ENCODE data around the gene C5AR2. TPM values are rescaled to one million over a fixed set of nuclear protein-coding genes. Genes with fewer than 3 reads are reported as not detected.
A peak's percentile ranks its signal among the peaks of the same experiment; 100 is the strongest.

Gene C5AR2
- total RNA-seq, 1 donor from 2014 or later, result not detected

DNA sequence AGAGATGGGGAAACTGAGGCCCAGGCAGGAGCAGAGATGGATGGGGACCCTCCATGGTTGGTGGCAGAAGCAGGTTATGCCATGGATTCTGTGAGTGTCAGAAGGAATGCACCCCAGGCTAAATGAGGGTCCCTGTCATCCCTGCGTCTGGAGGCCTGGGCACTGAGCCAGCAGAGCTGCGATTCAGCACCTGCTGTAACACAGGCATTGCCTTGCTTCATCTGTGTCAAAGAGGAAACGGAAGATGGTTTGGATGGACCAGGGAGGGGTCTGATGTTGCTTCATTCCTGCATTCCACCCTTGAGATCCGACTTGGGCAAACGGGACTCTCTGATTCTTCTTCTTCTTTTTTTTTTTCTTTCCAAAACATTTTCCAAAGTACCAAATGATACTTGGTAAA, 21.2 kb upstream of the C5AR2 start:
- H3K27me3 Mint-ChIP-seq (ENCODE audit: low read depth), result peaks cover 4% of the 10 kb centered on the region
- H3K9me3 Mint-ChIP-seq, result no peaks in the 10 kb centered on the region
- H3K36me3 Mint-ChIP-seq, result no peaks in the 10 kb centered on the region
- TF ChIP-seq, protein P1, sequence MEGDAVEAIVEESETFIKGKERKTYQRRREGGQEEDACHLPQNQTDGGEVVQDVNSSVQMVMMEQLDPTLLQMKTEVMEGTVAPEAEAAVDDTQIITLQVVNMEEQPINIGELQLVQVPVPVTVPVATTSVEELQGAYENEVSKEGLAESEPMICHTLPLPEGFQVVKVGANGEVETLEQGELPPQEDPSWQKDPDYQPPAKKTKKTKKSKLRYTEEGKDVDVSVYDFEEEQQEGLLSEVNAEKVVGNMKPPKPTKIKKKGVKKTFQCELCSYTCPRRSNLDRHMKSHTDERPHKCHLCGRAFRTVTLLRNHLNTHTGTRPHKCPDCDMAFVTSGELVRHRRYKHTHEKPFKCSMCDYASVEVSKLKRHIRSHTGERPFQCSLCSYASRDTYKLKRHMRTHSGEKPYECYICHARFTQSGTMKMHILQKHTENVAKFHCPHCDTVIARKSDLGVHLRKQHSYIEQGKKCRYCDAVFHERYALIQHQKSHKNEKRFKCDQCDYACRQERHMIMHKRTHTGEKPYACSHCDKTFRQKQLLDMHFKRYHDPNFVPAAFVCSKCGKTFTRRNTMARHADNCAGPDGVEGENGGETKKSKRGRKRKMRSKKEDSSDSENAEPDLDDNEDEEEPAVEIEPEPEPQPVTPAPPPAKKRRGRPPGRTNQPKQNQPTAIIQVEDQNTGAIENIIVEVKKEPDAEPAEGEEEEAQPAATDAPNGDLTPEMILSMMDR (IDR thresholded peaks at IDR 0.05; ENCODE audit: unreplicated experiment), result no peak
- DNase-seq (ENCODE audit: low spot score in 2 of 2, unreplicated experiment in 2 of 2), result peak; percentile 59 to 71
- H3K27ac Mint-ChIP-seq, result peak overlapping the region; percentile 59
- H3K4me3 Mint-ChIP-seq, result no peak overlapping the region
- peaks cover 10% of the 10 kb centered on the region for H3K4me1 Mint-ChIP-seq

GRCh38 chr19:47312366-47313006, 19.5 kb upstream of the C5AR2 start:
- Mint-ChIP-seq H3K27ac (no peak overlapping the region), H3K27me3 (ENCODE audit: low read depth) (peaks cover 2% of the 10 kb centered on the region), H3K36me3 (no peaks in the 10 kb centered on the region), H3K9me3 (no peaks in the 10 kb centered on the region), H3K4me3 (no peak overlapping the region), H3K4me1 (peaks cover 8% of the 10 kb centered on the region)
- no peak for DNase-seq (ENCODE audit: low spot score in 2 of 2, unreplicated experiment in 2 of 2)
- TF ChIP-seq, protein P1 (IDR thresholded peaks at IDR 0.05; ENCODE audit: unreplicated experiment), result no peak

GRCh38 chr19:47313754-47314295, 18.1 kb upstream of the C5AR2 start:
- Mint-ChIP-seq H3K9me3 (no peaks in the 10 kb centered on the region), H3K36me3 (no peaks in the 10 kb centered on the region), H3K27me3 (ENCODE audit: low read depth) (peaks cover 2% of the 10 kb centered on the region), H3K4me3 (no peak overlapping the region), H3K27ac (no peak overlapping the region), H3K4me1 (peaks cover 8% of the 10 kb centered on the region)
- DNase-seq (ENCODE audit: low spot score in 2 of 2, unreplicated experiment in 2 of 2), result no peak
- TF ChIP-seq, protein P1 (IDR thresholded peaks at IDR 0.05; ENCODE audit: unreplicated experiment), result no peak

DNA sequence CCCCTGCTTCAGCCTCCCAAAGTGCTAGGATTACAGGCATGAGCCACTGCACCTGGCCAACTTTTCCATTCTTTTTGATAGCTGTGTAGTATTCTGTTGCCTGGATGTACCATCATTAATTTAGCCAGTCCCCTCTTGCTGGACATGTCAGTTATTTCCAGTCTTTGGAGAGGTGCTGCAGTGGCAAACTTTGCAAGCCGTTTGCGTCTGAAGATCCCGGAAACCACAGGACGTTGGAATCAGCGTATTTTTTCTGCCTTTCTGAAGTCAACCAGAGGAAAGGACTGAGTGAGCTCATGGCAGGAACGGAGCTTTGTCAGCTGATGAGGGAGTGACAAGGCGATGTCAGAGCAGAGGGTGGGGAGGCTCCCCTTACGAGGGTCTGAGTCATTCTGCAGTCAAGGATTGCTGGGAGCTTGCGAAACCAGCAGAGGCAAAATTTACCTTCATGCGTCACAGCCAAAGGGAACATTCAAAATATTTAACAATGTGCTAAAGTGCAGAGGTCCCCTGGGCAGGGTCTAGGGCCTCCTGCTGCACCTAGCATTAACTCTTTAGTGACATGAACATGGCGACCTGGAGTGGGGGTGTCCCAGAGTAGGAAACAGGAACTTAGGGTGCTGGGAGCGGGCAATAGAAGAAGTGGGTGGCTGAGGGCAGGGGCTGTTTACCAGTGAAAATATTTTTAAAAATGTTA, 16.7 kb upstream of the C5AR2 start:
- H3K36me3 Mint-ChIP-seq, result no peaks in the 10 kb centered on the region
- H3K27me3 Mint-ChIP-seq (ENCODE audit: low read depth), result peaks cover 3% of the 10 kb centered on the region
- H3K27ac Mint-ChIP-seq, result no peak overlapping the region
- H3K4me3 Mint-ChIP-seq, result no peak overlapping the region
- TF ChIP-seq, protein P1 (IDR thresholded peaks at IDR 0.05; ENCODE audit: unreplicated experiment), result no peak
- peaks cover 8% of the 10 kb centered on the region for H3K4me1 Mint-ChIP-seq
- H3K9me3 Mint-ChIP-seq, result no peaks in the 10 kb centered on the region
- no peak for DNase-seq (ENCODE audit: low spot score in 2 of 2, unreplicated experiment in 2 of 2)

- Mint-ChIP-seq H3K4me1 (no peaks in the 10 kb centered on the region), H3K9me3 (no peaks in the 10 kb centered on the region)
Observed at GRCh38 chr19:47316513-47316912, 15.5 kb upstream of the C5AR2 start.

More at GRCh38 chr19:47316513-47316912, 15.5 kb upstream of the C5AR2 start:
- no peaks in the 10 kb centered on the region for H3K36me3 Mint-ChIP-seq
- peaks cover 7% of the 10 kb centered on the region for H3K27me3 Mint-ChIP-seq (ENCODE audit: low read depth)
- H3K4me3 Mint-ChIP-seq, result no peak overlapping the region
- no peak overlapping the region for H3K27ac Mint-ChIP-seq
- TF ChIP-seq, protein P1 (IDR thresholded peaks at IDR 0.05; ENCODE audit: unreplicated experiment), result no peak
- no peak for DNase-seq (ENCODE audit: low spot score in 2 of 2, unreplicated experiment in 2 of 2)
